Fibroblast of mammary gland (primary cell): ENCODE results near the gene FDXR.

Source experiments
- DNase-seq: peaks from one replicate; pipeline ENCODE4 v3.0.0-alpha.2; 2010; ENCODE audit warnings: low read depth
- H3K4me3 ChIP-seq: 2 replicates; pipeline ENCODE4 v1.5.1; 2011; ENCODE audit warnings: low read depth, mild to moderate bottlenecking, low read length, moderate library complexity; ENCODE audit not compliant: control insufficient read depth
- TF ChIP-seq, protein P1 (sequence below): conservative IDR thresholded peaks from 2 replicates; pipeline ENCODE4 v1.5.1; 2011; ENCODE audit warnings: low read depth, low read length, inconsistent platforms; ENCODE audit not compliant: control insufficient read depth, insufficient read depth

The FDXR gene

DNA sequence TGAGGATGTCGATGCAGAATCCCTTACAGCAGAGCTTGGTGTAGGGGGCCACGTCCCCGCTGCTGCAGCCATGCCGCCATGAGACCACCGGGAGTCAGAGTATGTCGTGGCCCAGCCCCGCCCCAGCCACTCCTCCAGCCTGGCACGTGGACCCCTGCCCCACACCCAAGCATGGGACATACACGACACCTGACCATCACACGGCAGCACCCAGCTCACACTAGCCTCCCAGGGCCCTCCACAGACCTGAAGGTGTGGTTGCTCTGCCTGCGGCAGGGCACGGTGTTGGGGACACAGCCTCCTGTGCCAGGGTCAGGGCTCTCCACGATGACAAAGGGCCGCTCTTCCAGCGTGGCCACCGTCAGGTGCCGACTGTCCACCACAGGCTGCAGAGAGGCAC is 22.5 kb downstream of the FDXR start:
- TF ChIP-seq, protein P1, sequence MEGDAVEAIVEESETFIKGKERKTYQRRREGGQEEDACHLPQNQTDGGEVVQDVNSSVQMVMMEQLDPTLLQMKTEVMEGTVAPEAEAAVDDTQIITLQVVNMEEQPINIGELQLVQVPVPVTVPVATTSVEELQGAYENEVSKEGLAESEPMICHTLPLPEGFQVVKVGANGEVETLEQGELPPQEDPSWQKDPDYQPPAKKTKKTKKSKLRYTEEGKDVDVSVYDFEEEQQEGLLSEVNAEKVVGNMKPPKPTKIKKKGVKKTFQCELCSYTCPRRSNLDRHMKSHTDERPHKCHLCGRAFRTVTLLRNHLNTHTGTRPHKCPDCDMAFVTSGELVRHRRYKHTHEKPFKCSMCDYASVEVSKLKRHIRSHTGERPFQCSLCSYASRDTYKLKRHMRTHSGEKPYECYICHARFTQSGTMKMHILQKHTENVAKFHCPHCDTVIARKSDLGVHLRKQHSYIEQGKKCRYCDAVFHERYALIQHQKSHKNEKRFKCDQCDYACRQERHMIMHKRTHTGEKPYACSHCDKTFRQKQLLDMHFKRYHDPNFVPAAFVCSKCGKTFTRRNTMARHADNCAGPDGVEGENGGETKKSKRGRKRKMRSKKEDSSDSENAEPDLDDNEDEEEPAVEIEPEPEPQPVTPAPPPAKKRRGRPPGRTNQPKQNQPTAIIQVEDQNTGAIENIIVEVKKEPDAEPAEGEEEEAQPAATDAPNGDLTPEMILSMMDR: no peak
- no peak overlapping the region for H3K4me3 ChIP-seq
- DNase-seq: no peak

DNA sequence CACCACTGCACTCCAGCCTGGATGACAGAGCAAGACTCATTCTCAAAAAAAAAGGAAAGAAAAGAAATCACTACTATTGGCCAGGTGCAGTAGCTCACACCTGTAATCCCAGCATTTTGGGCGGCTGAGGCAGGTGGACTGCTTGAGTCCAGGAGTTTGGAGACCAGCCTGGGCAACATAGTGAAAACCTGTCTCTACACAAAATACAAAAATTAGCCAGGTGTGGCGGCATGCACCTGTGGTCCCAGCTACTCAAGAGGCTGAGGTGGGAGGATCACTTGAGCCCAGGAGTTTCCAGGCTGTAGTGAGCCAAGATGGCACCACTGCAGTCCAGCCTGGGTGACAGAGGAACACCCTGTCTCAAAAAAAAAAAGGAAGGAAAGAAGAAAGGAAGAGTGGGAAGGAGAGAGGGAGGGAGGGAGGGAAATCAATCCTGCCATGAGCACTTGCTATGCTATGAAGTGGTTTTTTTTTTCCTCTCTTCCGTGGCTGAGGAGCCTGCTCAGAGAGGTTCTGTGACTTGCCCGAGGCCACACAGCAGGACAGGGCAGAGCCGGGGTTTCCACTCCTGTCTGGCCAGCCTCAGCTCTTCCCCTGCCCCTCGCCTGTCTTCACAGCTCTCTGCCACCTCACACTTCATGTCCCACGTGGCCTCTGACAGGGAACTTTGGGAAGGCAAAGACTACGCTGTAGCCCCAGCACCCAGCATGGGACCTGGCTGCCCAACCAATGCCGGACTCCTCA is 24.0 kb downstream of the FDXR start:
- no peak overlapping the region for H3K4me3 ChIP-seq

GRCh38 chr17:74846621-74847020 is 26.2 kb downstream of the FDXR start:
- DNase-seq: no peak
- no peak overlapping the region for H3K4me3 ChIP-seq
- TF ChIP-seq, protein P1: no peak

More for the DNA sequence above, 24.0 kb downstream of the FDXR start:
- no peak for DNase-seq
- TF ChIP-seq, protein P1: no peak

DNA sequence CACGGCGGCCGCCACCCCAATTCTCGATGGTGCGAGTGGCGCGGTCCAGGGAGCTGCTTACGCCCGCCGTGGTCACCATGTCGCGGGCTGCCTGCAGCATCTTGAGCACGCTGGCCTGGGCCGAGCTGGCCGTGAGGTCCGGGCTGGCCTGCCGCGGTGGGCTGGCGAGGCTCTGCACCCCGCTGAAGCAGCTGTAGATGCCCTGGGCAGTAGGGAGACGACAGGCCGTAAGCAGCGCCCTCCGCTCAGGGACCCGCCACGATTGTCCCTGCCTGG is 29.5 kb downstream of the FDXR start:
- no peak for DNase-seq
- TF ChIP-seq, protein P1: no peak

DNA sequence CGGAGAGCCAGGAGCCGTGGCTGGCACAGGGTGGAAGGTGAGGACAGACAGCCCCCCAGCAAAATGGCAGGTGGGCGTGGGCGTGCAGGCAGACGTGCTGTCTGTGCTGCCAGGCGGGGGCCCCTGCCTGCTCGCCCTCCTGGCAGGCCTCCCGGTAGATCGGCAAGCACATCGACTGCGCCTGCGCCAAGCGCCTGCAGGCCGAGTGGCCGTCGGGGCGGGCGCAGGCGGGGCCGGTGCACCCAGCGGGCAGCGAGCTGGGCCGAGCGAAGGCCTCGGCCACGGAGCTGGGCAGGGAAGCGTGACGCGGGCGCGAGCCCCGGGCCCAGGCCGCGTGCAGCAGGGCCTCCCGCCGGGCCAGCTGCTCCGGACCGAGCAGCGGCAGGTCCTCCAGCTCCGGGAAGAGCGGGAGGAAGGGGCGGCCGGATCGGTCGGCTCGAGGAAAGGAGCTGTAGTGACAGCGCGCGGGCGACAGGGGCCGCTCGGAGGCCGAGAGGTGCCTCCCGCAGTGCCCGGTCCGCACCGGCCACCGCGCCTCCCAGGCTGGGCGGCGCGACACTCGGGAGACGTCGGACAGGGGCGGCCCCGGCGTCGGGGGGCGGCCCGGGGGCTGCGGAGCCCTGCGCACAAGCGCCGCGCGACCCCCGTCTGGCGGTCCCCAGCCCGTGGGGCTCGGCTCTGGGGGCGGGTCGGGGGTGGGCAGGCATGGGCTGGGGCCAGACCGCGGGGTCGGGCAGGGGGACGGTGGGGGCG is 30.0 kb downstream of the FDXR start:
- H3K4me3 ChIP-seq: no peak overlapping the region
- TF ChIP-seq, protein P1: peak; percentile 19
- peak; percentile 40 for DNase-seq

More for the DNA sequence above, 29.5 kb downstream of the FDXR start:
- no peak overlapping the region for H3K4me3 ChIP-seq

DNA sequence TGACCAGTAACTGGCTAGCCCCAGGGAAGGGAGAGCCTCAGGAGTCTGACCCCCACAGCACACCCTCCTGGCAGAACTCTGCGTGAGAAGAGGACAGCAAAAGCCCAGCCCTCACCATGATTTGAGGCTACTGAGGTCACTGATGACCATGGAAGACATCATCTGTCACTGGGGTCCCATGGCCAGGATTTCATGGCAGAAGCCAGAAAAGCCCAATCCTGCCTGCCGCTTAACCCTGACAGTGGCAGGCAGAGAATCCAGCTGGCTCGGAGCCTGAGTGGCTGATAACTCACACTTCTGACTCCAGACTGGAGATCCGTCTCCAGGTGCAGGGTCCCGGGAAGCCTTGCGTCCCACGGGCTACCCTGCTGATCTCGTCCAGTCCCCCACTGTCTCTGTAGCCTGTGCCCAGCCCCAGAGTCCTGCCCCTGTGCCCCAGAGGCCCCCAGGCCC is 30.6 kb downstream of the FDXR start:
- DNase-seq: peak; percentile 15
- H3K4me3 ChIP-seq: no peak overlapping the region
- TF ChIP-seq, protein P1: no peak
